ENCODE measurements around the gene ADAMTS7. TPM values are rescaled to one million over a fixed set of nuclear protein-coding genes. Genes with fewer than 3 reads are reported as not detected.

Gene ADAMTS7
- total and polyA plus RNA-seq, 2 of the 4 experiments (the other 2 are of a cell fraction), result 1.4 to 12.6 TPM

DNA sequence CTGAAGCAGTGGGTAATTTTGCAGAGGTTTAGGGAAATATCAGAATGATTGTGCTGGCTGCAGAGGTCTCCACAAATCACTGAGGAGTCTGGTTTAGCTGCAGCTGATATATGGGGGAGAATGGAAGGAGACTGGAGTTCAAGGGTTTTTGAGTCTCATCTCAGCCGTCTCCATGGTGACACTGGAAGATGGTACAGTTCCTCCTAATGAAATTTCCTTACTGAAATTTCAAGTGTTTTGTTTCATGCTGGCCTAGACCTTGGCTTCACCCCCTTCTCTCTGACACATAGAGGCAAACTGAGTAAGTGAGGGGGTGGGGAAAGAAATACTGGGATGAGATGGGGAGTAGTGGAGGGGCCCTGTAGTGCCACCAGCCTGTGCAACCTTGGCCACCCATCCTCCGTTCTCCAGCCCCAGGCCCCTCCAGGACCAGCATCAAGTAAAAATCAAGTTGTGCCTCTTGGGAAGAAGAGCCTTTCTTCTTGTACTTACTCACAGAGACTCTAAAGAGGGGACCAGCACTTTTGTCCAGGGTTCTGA is 43.6 kb upstream of the ADAMTS7 start:
- H2AK5ac ChIP-seq (ENCODE audit: low read depth, low read length), result peak overlapping the region; percentile 88
- H3K27me3 ChIP-seq (ENCODE audit: control insufficient read depth, insufficient read depth, low read length), result no peaks in the 10 kb centered on the region; the same call in 1 of the 2 replicates
- ATAC-seq (ENCODE audit: low read depth) (no peak), DNase-seq (no peak)
- dilution Hi-C loops (cut with HindIII; ENCODE audit: low sequenced_read_pairs, unreplicated experiment), result no loop called here
- peak overlapping the region; percentile 84 for H3K18ac ChIP-seq (ENCODE audit: low read depth, low read length)
- peak overlapping the region; percentile 32; the same call in 1 of the 2 replicates for H3K27ac ChIP-seq (ENCODE audit: insufficient read depth, low read length)
- peaks cover 13% of the 10 kb centered on the region for H3K9me1 ChIP-seq (ENCODE audit: insufficient read depth, low read length)
- H3K4me2 ChIP-seq (ENCODE audit: low read depth, low read length), result no peak overlapping the region
- TF ChIP-seq MXI1 (IDR thresholded peaks at IDR 0.05; ENCODE audit: borderline replicate concordance, low read depth, low read length) (no peak), RFX5 (IDR thresholded peaks at IDR 0.05; ENCODE audit: low read depth, low read length) (no peak), ELK1 (IDR thresholded peaks at IDR 0.05; ENCODE audit: borderline replicate concordance, low read depth, low read length) (no peak), CHD1 (IDR thresholded peaks at IDR 0.05; ENCODE audit: low read depth, low read length) (no peak), FOS (IDR thresholded peaks at IDR 0.05; ENCODE audit: low read depth, low read length) (no peak), USF2 (IDR thresholded peaks at IDR 0.05; ENCODE audit: low read depth, low read length) (no peak), SMC3 (IDR thresholded peaks at IDR 0.05; ENCODE audit: low read depth, low read length) (no peak), RCOR1 (IDR thresholded peaks at IDR 0.05; ENCODE audit: insufficient replicate concordance, low read length) (no peak), MAZ (IDR thresholded peaks at IDR 0.05; ENCODE audit: borderline replicate concordance, low read depth, low read length) (no peak), CEBPB (IDR thresholded peaks at IDR 0.05; ENCODE audit: low read depth, low read length) (no peak), NFE2L2 (IDR thresholded peaks at IDR 0.05; ENCODE audit: low read depth, low read length) (no peak), RAD21 (IDR thresholded peaks at IDR 0.05; ENCODE audit: low read length) (no peak), BHLHE40 (IDR thresholded peaks at IDR 0.05; ENCODE audit: low read depth, low read length) (no peak), POLR2A (IDR thresholded peaks at IDR 0.05; ENCODE audit: low read depth, low read length) (no peak), MAFK (IDR thresholded peaks at IDR 0.05; ENCODE audit: low read depth, low read length) (no peak)
- TF ChIP-seq, protein P1, sequence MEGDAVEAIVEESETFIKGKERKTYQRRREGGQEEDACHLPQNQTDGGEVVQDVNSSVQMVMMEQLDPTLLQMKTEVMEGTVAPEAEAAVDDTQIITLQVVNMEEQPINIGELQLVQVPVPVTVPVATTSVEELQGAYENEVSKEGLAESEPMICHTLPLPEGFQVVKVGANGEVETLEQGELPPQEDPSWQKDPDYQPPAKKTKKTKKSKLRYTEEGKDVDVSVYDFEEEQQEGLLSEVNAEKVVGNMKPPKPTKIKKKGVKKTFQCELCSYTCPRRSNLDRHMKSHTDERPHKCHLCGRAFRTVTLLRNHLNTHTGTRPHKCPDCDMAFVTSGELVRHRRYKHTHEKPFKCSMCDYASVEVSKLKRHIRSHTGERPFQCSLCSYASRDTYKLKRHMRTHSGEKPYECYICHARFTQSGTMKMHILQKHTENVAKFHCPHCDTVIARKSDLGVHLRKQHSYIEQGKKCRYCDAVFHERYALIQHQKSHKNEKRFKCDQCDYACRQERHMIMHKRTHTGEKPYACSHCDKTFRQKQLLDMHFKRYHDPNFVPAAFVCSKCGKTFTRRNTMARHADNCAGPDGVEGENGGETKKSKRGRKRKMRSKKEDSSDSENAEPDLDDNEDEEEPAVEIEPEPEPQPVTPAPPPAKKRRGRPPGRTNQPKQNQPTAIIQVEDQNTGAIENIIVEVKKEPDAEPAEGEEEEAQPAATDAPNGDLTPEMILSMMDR (conservative IDR thresholded peaks at IDR 0.05; ENCODE audit: low read depth, low read length), result no peak
- peak overlapping the region; percentile 87 for H3K4ac ChIP-seq (ENCODE audit: low read depth, low read length)
- 0 out of 4 replicates have a peak, but pooled peaks cover 0 to 6% of the 10 kb centered on the region in 2 experiments for H3K79me1 ChIP-seq (ENCODE audit: low read depth in 1 of 2, low read length in 2 of 2)
- CTCF ChIA-PET, result interaction anchor here (1.1 kb wide), 1 partner anchor 34 kb away, joined by 5 read pairs; no protein-coding TSS in a partner anchor
- peak overlapping the region; percentile 70 for H2BK20ac ChIP-seq (ENCODE audit: low read depth, low read length)
- peak overlapping the region; percentile 72 for H2BK120ac ChIP-seq (ENCODE audit: low read depth, low read length)
- H3K4me1 ChIP-seq (ENCODE audit: control insufficient read depth, insufficient read depth, low read length), result peaks cover 17% of the 10 kb centered on the region
- peak overlapping the region; percentile 61 for H4K91ac ChIP-seq (ENCODE audit: insufficient read depth, low read depth, low read length)
- H3K23ac ChIP-seq (ENCODE audit: low read depth, low read length), result 0 out of 2 replicates have a peak overlapping the region, but pooled peaks have one; percentile 33
- peak overlapping the region; percentile 27 to 74; a peak in 3 of 4 replicates for H4K8ac ChIP-seq (ENCODE audit: low read depth in 2 of 2, low read length in 2 of 2)
- intact Hi-C loops (cut with micrococcal nuclease), result no loop called here
- peak overlapping the region; percentile 50 for H2AFZ ChIP-seq (replicated peaks; ENCODE audit: low read length, poor library complexity)
- in situ Hi-C loops (cut with MboI; ENCODE audit: low sequenced_read_pairs), result no loop called here
- peak overlapping the region; percentile 34 for H4K5ac ChIP-seq (ENCODE audit: low read depth, low read length)
- H3K36me3 ChIP-seq (ENCODE audit: control insufficient read depth, insufficient read depth, low read length), result no peaks in the 10 kb centered on the region
- peak overlapping the region; percentile 82 for H3K14ac ChIP-seq (replicated peaks; ENCODE audit: low read depth, low read length)
- H2BK15ac ChIP-seq (ENCODE audit: low read depth, low read length), result peak overlapping the region; percentile 95; the same call in 1 of the 3 replicates
- H3K56ac ChIP-seq (ENCODE audit: extremely low read depth, insufficient read depth, low read length), result no peak overlapping the region
- no TSS peak for BruUV-seq (replicated peaks)
- no peak overlapping the region for H3K4me3 ChIP-seq (ENCODE audit: insufficient read depth, low read depth, low read length)
- H2BK5ac ChIP-seq (ENCODE audit: low read depth, low read length, poor library complexity, severe bottlenecking), result peak overlapping the region; percentile 46
- POLR2A ChIA-PET (ENCODE audit: unreplicated experiment), result no interaction called here
- H2AK9ac ChIP-seq (replicated peaks; ENCODE audit: low read depth, low read length, poor library complexity), result peak overlapping the region; percentile 31
- no peaks in the 10 kb centered on the region for H3K9me3 ChIP-seq (ENCODE audit: control insufficient read depth, insufficient read depth, low read length)
- no CpG with 5 or more reads among the region's 2 CpGs for WGBS, 2 experiments (ENCODE audit: extremely low coverage in 2 of 2, insufficient read length in 1 of 2)
- H4K20me1 ChIP-seq (ENCODE audit: insufficient read depth, low read length), result no peaks in the 10 kb centered on the region
- H3K9ac ChIP-seq (ENCODE audit: low read depth, low read length), result no peak overlapping the region

All from IMR-90 (cell line).